Tibial artery (tissue), 4 donors: ENCODE results near the gene RAB3IP.

ENCODE experiments used
- DNase-seq, 2 donors: peaks; one replicate each; pipeline ENCODE4 v3.0.0-alpha.2; 2019
- H3K27ac ChIP-seq, 2 donors: fragments of 200-600 bp; sonication (generic) in 1 of 2; 1 replicate in 1 of 2; 2 replicates in 1 of 2; pipeline ENCODE4 v1.5.1; 2018 to 2019; ENCODE audit warnings: mild to moderate bottlenecking in 1 of 2
- H3K27me3 ChIP-seq, 2 donors: fragments of 200-600 bp; sonication (generic) in 1 of 2; one replicate each; pipeline versions ENCODE4 v1.5.1 to v1.6.0; 2016 to 2019
- H3K36me3 ChIP-seq, 3 donors: fragments of 200-600 bp; sonication (generic) in 2 of 3; one replicate each; pipeline ENCODE4 v1.5.1; 2016 to 2019; ENCODE audit warnings: mild to moderate bottlenecking in 2 of 3
- H3K4me1 ChIP-seq, 4 donors: fragments of 200-600 bp; sonication (generic) in 2 of 4; 1 replicate in 3 of 4; 2 replicates in 1 of 4; pipeline ENCODE4 v1.5.1; 2016 to 2019
- H3K4me3 ChIP-seq, 2 donors: fragments of 200-600 bp; sonication (generic) in 1 of 2; 1 replicate in 1 of 2; 2 replicates in 1 of 2; pipeline ENCODE4 v1.5.1; 2018 to 2019; ENCODE audit warnings: mild to moderate bottlenecking in 2 of 2
- H3K9me3 ChIP-seq, 3 donors: fragments of 200-600 bp; sonication (generic) in 1 of 3; one replicate each; pipeline ENCODE4 v1.5.1; 2016 to 2019
- CTCF ChIP-seq, 2 experiments: fragments of 200-600 bp in 1 of 2; fragments of 450-650 bp in 1 of 2; IDR thresholded peaks; one replicate each; pipeline ENCODE4 v1.5.1; 2017 to 2019; ENCODE audit warnings: antibody characterized with exemption in 2 of 2, mild to moderate bottlenecking in 1 of 2, moderate library complexity in 1 of 2
- intact Hi-C: fragments of 100-400 bp; cut with DNase I; formaldehyde crosslinking; loops from one replicate; pipeline ENCODE4 v1.15.0; 2023; ENCODE audit warnings: low total_unique reads

The RAB3IP gene

GRCh38 chr12:69738351-69739286, at the start of gene RAB3IP:
RAB3IP (plus strand) TSS chr12:69738860; CDS start chr12:69755409, 16,549 bp downstream.
- Histone ChIP-seq H3K27ac (peak within 1 kb of the TSS; percentile 66 to 69), H3K9me3 (no peaks in the 10 kb centered on the region), H3K36me3 (no peaks in the 10 kb centered on the region), H3K4me1 (peaks cover 0 to 10% (median 7%) of the 10 kb centered on the region in 4 donors), H3K4me3 (peak within 1 kb of the TSS; percentile 67 to 75), H3K27me3 (no peaks in the 10 kb centered on the region)
- intact Hi-C loops, result no loop called here
- peak in 1 of 2 experiments; percentile 51 for TF ChIP-seq CTCF (IDR thresholded peaks at IDR 0.05)
- DNase-seq, result peak; percentile 58 to 91

- intact Hi-C loops, result no loop called here
These were observed 49.0 kb upstream of the RAB3IP start for GRCh38 chr12:69689638-69690037.

GRCh38 chr12:69694123-69694522, 44.5 kb upstream of the RAB3IP start:
- DNase-seq, result no peak

More at GRCh38 chr12:69689638-69690037, 49.0 kb upstream of the RAB3IP start:
- Histone ChIP-seq H3K4me3 (no peak overlapping the region), H3K27me3 (no peaks in the 10 kb centered on the region), H3K36me3 (no peaks in the 10 kb centered on the region), H3K27ac (peak overlapping the region; percentile 27 to 32), H3K4me1 (peaks cover 0 to 14% (median 5%) of the 10 kb centered on the region in 4 donors), H3K9me3 (no peaks in the 10 kb centered on the region)
- no peak for TF ChIP-seq CTCF (IDR thresholded peaks at IDR 0.05)
- DNase-seq, result no peak

GRCh38 chr12:69698054-69698453, 40.6 kb upstream of the RAB3IP start:
- DNase-seq, result no peak
- TF ChIP-seq CTCF (IDR thresholded peaks at IDR 0.05), result no peak
- Histone ChIP-seq H3K4me1 (no peaks in the 10 kb centered on the region), H3K4me3 (no peak overlapping the region), H3K27ac (no peak overlapping the region), H3K9me3 (no peaks in the 10 kb centered on the region), H3K36me3 (no peaks in the 10 kb centered on the region), H3K27me3 (no peaks in the 10 kb centered on the region)
- intact Hi-C loops, result no loop called here

More at GRCh38 chr12:69694123-69694522, 44.5 kb upstream of the RAB3IP start:
- H3K4me3 ChIP-seq, result no peak overlapping the region
- H3K36me3 ChIP-seq, result no peaks in the 10 kb centered on the region
- H3K27ac ChIP-seq, result no peak overlapping the region
- peaks cover 0 to 6% (median 2%) of the 10 kb centered on the region in 4 donors for H3K4me1 ChIP-seq
- H3K27me3 ChIP-seq, result no peaks in the 10 kb centered on the region
- no peaks in the 10 kb centered on the region for H3K9me3 ChIP-seq
- intact Hi-C loops, result no loop called here
- no peak for TF ChIP-seq CTCF (IDR thresholded peaks at IDR 0.05)

GRCh38 chr12:69698769-69699540, 39.7 kb upstream of the RAB3IP start, which contains the start of gene BEST3:
BEST3 (minus strand) TSS chr12:69699303; CDS start chr12:69697798, 1,505 bp downstream.
- Histone ChIP-seq H3K27me3 (no peaks in the 10 kb centered on the region), H3K36me3 (no peaks in the 10 kb centered on the region), H3K4me3 (no peak within 1 kb of the TSS), H3K4me1 (no peaks in the 10 kb centered on the region), H3K9me3 (no peaks in the 10 kb centered on the region), H3K27ac (no peak within 1 kb of the TSS)
- TF ChIP-seq CTCF (IDR thresholded peaks at IDR 0.05), result no peak
- intact Hi-C loops, result no loop called here
- DNase-seq, result no peak
